Measurements from ENCODE around the gene ZNF438.

The ZNF438 gene

GRCh38 chr10:30840395-30841050 lies 191.1 kb downstream of the ZNF438 start:
- no peak for DNase-seq

- no peak for DNase-seq
Observed at GRCh38 chr10:30839652-30840051, 192.0 kb downstream of the ZNF438 start.

GRCh38 chr10:30836406-30836805 lies 195.3 kb downstream of the ZNF438 start:
- DNase-seq, result no peak

GRCh38 chr10:30835146-30835545 lies 196.5 kb downstream of the ZNF438 start:
- DNase-seq, result no peak

DNA sequence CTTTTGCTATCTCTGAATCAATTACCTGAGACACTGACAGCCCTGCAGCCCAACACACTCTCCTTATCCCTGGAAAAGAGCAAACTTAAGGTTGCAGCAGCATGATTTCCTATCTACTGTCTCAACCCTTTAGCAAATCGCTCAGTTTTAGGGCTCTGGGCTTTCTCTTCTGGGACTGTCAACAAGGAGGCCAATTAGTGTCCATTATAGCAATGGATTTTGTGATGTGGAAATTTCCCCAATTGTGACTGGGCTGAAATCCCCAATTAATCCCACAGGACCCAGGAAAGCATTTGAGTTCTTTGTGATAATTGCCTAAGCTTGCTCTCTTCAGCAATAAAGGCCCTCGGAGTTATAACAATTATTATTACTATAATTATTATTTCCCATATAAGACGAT lies 197.0 kb downstream of the ZNF438 start:
- DNase-seq, result no peak

GRCh38 chr10:30834153-30834552 lies 197.5 kb downstream of the ZNF438 start:
- no peak for DNase-seq

GRCh38 chr10:30833628-30833970 lies 198.1 kb downstream of the ZNF438 start:
- no peak for DNase-seq

DNA sequence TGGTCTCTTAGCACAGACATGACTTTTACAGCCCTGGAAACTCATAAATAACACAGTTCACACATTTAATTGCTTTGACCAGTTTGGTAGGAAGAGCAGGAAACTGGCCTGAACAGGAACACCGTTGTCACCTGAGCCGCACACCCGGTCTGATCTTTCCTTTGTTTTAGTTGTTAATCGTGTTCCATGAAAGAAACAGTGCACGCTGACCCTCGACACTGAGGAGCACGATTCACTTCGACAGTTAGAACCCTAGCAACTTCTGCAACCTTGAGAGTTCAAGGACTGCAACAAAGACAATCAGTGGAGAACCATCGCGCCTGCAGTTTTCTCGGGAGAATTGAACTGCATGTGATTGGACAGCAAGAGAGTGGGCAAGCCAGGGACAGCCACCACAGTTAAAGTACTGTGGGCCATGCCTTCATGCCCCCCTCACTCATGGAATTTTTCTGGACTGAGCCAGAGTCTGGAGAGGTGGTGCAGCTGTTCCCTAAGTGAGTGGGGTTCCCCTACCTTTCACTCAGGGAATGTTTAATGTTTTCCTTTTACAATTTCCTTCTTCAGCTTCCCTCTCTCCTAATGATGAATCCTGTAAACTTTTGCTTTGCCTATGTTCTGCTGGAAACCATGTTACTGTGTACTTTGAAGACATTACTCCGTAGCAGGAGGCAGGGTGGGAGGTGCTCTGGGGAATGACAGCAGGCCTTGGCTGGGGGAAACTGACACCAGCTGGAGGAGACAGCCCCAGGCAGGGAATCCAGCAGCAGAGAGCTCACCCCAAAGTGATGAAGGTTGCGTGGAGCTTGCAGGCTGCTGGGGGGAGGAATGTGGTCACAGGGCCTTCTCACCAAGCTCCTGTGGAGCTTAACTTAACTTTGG lies 198.7 kb downstream of the ZNF438 start:
- no peak for DNase-seq

DNA sequence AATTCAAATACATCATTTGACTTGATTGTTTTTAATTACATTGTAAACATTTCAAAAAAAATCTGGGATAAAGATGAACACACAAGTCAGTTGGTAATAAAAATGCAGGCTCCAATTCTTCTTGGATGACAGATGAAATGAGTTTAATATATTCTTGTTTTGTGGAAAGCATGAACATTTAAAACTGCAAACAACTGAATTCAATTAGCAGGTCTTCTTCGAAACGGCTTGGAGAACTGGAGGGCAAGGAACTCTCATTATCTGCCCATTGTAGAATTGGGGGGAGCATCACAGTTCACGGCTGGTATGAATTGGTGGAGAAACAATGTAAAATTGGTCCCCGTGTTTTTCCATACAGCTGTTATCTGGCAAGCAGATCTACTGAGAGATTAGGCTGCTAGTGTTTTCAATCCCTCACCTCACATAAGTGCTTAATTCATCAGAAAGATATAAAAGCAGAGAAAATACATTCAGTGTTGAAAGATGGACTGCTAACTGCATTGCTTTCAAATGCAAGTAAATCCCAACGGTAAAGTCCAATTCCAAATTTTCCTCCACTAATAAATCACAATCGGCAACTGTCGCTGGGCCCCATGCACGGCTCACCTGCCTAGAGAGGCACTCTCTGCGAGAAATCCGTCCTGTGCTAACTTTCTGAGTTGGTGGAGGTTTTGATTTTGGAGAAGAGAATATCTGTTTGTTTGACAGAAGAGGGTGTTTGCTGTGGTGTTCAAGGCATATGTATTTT lies 199.5 kb downstream of the ZNF438 start:
- no peak for DNase-seq

GRCh38 chr10:30831426-30831825 lies 200.2 kb downstream of the ZNF438 start:
- no peak for DNase-seq

DNA sequence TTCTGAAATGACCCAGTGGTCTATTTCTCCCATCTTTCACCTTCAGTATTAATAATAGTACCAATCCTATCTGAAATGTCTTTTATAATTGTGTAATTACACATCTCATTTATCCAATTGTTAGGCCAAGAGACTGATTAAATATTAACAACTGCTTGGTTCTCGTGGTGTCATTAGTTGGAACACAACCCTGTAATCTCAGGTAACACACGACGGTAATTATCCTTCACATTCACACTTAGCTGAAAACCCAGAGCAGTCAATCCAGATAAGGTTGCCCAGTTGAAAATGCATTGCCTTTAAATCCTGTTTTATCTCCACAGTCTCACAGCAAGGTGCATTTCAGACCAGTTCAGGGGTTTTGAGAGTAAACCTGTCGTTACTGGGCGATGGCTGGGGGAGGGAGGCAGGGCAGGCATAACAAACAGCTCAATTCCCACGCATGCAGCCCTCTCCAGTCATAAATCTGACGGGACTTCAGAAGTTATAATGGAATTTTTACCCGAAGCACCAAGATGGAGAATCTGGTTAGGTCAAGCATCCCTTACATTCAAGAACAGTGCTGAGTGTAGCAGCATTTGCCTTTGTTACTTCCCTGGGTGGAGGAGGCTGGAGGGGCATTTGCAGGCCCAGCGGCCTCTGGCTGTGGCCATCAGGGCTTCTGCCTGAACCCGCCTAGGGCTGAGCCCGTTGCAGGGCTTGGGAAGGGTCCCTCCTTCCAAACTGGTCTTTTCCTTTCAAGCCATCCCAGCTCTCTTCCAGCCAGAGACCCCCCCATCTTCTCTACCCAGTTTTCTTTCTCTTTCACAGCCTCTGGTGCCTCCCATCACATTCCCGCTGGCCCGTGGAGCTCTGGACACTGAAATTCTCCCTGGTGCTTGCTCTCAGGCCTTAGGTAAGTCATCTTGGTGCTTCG lies 201.1 kb downstream of the ZNF438 start:
- no peak for DNase-seq

DNA sequence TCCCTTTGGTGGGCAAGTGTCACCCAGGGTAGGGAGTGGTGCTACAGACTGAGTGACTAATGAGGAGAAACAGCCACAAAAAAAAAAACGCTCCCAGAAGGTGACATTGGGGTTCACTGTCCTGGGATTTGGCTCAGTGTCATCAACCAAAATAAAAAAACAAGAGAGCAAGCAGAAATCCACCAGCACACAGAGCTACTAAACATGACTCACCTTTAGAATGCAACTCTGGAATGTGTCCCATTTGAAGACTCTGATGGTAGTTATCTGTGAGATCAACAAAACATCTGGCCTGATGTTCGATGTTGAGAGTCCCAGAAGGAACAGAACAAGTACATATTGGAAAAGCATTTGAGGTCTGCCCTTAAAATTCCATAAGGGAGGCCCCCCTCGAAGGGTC lies 201.8 kb downstream of the ZNF438 start:
- no peak for DNase-seq

GRCh38 chr10:30828680-30829079 lies 203.0 kb downstream of the ZNF438 start:
- DNase-seq, result no peak

DNA sequence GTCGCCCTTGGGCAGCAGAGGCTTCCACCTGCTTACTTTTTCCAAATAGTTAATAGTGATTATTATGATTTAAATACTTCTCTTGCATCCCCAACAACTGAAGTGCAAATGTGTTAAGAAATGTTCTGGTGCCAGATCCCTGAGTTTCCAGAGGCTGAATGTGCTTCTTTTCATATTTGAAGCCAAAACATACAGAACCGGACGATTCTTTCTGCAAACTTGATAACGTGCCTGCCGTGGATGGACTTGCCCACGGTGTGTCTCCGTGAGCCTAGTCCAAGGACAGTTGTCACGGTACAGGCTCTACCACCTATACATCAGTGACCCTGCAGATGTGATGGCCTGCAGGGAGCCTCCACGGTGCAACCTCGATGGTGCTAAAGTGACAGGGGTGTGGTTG lies 203.5 kb downstream of the ZNF438 start:
- no peak for DNase-seq

GRCh38 chr10:30827531-30828120 lies 204.0 kb downstream of the ZNF438 start:
- no peak for DNase-seq

DNA sequence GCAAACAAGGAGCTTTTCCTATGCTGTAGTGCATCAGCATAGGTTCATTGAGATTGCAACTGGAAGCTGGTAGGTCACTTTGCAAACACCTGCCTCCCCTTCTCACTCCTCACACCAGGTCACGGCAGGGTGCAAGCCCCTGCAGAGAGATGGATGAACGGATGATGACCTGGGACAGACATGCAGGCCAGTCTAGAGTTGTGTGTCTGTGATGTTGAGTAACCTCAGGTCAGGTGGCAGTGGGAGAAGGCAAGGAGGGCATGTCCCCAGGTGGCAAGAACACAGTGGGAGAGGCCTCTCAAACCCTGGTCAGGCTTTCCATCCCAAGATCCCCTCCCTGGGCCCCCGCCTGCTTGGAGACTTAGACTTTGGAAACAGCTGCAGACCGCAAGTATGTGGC lies 205.0 kb downstream of the ZNF438 start:
- DNase-seq, result no peak

- DNase-seq, result no peak
Observed at GRCh38 chr10:30825495-30825894, 206.2 kb downstream of the ZNF438 start.

DNA sequence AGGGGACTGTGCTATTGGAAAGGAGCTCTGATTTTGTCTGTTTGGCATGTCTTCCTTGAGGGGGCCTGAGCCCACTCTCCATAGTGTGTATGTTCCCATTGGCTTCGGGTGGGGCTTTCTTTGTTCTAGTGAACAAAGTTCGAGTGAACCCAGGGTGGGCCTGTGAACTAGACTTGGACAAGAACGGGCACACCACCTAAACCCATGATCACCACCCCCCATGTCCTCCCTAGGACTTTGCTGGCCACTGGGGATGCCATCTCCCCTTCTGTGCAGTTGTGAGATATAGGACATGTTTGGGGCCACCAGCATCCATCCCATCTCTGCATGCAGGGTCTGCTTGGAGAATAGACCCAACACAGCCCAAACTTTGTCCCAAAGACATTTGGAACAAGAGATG lies 206.6 kb downstream of the ZNF438 start:
- DNase-seq, result no peak

GRCh38 chr10:30823651-30824050 lies 208.0 kb downstream of the ZNF438 start:
- no peak for DNase-seq

DNA sequence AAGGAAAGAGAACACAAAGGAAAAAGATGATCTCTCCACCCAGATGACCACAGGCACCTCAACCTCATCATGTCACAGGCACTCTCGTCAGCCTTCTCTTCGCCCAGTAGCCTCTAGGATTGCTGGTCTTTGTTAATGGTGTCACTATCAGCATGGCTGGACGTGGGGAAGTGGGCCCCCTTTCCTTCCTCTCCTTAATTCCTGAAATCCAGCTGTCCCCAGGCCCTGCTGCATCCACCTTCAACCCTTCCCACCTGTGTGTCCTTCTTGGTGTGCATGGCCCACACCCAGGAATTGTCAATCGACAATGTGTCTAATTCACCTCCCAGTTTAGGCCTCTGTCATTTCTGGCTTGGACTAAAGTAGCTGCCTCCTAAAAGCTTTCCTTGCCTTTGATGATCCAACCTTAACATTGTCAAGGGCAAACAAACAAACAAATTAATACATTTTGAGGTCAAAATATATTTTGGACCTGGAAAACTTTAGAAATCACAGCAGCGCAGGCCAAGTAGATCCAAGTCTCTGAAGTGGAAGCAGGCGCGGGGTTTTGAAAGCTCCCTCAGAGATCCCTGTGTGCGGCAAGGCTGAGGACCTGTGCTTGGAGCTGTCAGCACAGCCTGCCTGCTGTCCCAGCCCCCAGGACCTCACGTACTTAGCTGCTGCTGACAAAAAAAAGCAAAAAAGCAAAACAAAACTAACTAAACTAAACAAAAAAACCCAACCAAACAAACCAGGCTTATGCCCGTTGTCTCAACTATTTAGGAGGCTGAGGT lies 208.8 kb downstream of the ZNF438 start:
- DNase-seq, result no peak

DNA sequence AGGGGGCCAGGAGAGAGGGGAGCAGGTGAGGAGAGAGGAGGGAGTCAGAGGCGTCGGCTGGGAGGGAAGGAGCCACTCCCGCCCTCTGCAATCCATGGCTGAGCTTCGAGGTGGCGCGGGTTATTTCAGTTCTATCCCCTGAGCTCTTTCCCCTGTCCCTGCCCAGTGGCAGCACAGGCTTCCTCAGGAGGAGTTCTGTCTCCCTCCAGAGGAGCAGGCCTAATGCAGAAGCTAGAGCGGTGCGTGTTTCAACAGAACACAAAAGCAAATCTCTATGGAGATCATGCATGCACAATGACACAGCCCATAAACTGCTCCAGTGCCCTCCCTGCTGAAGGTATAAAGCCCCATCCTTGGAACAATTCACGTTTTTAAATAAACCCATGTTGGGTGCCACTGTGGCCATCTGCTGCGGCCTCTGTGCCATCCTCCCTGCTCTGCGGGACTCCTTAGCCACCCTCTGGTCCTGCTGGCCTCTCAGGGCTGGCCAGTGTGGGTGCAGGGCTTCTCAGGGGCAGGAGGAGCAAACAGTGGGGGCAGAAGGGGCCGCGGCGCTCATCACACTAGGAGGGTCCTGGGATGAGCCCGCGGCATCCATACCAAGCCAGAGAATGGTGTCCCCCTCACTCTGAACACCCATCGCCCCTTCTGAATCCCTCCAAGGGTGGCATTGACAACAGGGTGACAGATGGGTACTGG lies 209.5 kb downstream of the ZNF438 start:
- no peak for DNase-seq

Measured in NCI-H187 treated with DMSO at 0.1 percent for 48 hours (cell line).